Measurements from ENCODE around the gene MRPL38. TPM values are rescaled to one million over a fixed set of nuclear protein-coding genes. Genes with fewer than 3 reads are reported as not detected.

MRPL38 gene
- total RNA-seq, 1 donor from 2014 or later, result 67.8 TPM

GRCh38 chr17:75942473-75942872, 37.8 kb upstream of the MRPL38 start:
- intact Hi-C loops (cut with DNase I), result no loop called here
- TF ChIP-seq POLR2A (IDR thresholded peaks at IDR 0.05), result no peak
- TF ChIP-seq POLR2AphosphoS5 (IDR thresholded peaks at IDR 0.05; ENCODE audit: insufficient read depth in 1 of 2, low read depth in 1 of 2), result no peak
- no peak for TF ChIP-seq CTCF (IDR thresholded peaks at IDR 0.05)
- Histone ChIP-seq H3K27ac (no peak overlapping the region), H3K4me3 (no peak overlapping the region), H3K27me3 (no peaks in the 10 kb centered on the region), H3K9me3 (no peaks in the 10 kb centered on the region), H3K36me3 (peaks cover 0 to 16% of the 10 kb centered on the region in 2 donors), H3K4me1 (peaks cover 8% of the 10 kb centered on the region)
- DNase-seq (ENCODE audit: extremely low spot score in 2 of 2), result no peak

GRCh38 chr17:75941442-75941819, 36.7 kb upstream of the MRPL38 start:
- Histone ChIP-seq H3K4me3 (peak overlapping the region; percentile 67 to 74), H3K27ac (no peak overlapping the region), H3K27me3 (no peaks in the 10 kb centered on the region), H3K9me3 (no peaks in the 10 kb centered on the region), H3K36me3 (peaks cover 0 to 6% of the 10 kb centered on the region in 2 donors), H3K4me1 (peaks cover 8% of the 10 kb centered on the region)
- intact Hi-C loops (cut with DNase I), result no loop called here
- no peak for DNase-seq (ENCODE audit: extremely low spot score in 2 of 2)
- TF ChIP-seq CTCF (IDR thresholded peaks at IDR 0.05) (no peak), POLR2AphosphoS5 (IDR thresholded peaks at IDR 0.05; ENCODE audit: insufficient read depth in 1 of 2, low read depth in 1 of 2) (no peak), POLR2A (IDR thresholded peaks at IDR 0.05) (no peak)

DNA sequence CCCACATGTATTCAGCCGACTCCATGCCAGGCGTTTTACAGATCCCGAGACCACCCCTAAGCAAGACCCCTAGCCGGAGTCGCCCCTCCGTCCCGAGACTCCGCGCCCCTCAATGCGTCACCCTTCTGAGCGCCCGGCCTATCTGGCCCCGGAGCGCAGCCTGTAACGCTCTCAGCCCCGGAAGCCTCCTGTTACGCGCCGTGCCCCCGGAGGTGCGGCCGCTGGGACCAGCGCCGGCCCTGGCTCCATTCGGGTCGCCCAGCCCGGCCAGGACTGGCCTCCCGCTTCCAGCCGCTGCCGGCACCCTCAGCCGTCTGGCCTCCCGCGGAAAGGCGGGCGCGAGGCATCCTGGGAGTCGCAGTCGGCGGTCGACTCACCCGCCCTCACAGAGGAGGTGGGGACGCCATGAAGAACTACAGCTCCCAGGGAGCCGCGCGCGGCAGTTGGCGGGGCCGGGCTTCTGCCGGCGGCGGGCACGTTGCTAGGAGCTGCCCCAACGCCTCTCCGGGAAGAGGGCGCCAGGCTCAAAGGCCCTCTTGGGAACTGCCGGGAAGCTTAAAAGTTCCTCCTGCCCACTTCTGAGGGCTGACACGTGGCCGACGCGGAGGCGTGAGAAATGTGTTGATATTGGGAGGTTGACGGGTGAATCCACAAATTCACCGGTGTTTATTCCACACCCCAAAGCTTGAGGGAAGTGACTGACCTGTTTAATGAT, 36.2 kb upstream of the MRPL38 start, which contains the start of gene FBF1:
Gene FBF1 (minus strand): TSS at position 316 of the 715 bp plus-strand sequence. CDS start 2,893 bp downstream, outside the sequence.
- intact Hi-C loops (cut with DNase I), result no loop called here
- Histone ChIP-seq H3K27ac (peak within 1 kb of the TSS; percentile 73), H3K27me3 (no peaks in the 10 kb centered on the region), H3K4me1 (peaks cover 8% of the 10 kb centered on the region), H3K9me3 (no peaks in the 10 kb centered on the region), H3K36me3 (peaks cover 0 to under 1% of the 10 kb centered on the region in 2 donors), H3K4me3 (peak within 1 kb of the TSS; percentile 67 to 74)
- peak in 1 of 2 donors; percentile 91 for DNase-seq (ENCODE audit: extremely low spot score in 2 of 2)
- TF ChIP-seq POLR2AphosphoS5 (IDR thresholded peaks at IDR 0.05; ENCODE audit: insufficient read depth in 1 of 2, low read depth in 1 of 2) (peak; percentile 89 to 94), POLR2A (IDR thresholded peaks at IDR 0.05) (peak in 1 of 2 donors; percentile 73), CTCF (IDR thresholded peaks at IDR 0.05) (peak in 1 of 3 experiments; percentile 1)

DNA sequence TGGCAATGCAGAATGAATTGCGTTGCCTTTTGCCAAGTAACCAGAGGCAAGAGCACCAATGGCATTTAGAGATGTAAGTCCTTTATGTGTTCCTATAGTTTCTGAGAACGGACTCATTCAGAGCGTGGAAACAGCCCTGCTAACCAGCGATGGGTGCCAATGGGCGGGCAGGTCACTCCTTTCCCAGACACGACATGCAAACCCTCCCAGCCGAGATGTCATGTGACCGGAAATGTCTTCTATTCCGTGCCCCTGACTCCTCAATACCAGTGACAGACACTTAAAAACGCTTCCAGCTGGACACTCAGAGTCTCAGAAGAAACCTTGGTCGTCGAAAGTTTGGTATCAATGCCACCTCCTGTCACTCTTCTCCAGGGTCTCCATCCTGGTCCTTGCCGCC, 33.0 kb upstream of the MRPL38 start:
- Histone ChIP-seq H3K27me3 (no peaks in the 10 kb centered on the region), H3K4me1 (peaks cover 8% of the 10 kb centered on the region), H3K9me3 (no peaks in the 10 kb centered on the region), H3K4me3 (no peak overlapping the region), H3K36me3 (no peaks in the 10 kb centered on the region), H3K27ac (no peak overlapping the region)
- no peak for TF ChIP-seq POLR2A (IDR thresholded peaks at IDR 0.05)
- DNase-seq (ENCODE audit: extremely low spot score in 2 of 2), result no peak
- intact Hi-C loops (cut with DNase I), result no loop called here

DNA sequence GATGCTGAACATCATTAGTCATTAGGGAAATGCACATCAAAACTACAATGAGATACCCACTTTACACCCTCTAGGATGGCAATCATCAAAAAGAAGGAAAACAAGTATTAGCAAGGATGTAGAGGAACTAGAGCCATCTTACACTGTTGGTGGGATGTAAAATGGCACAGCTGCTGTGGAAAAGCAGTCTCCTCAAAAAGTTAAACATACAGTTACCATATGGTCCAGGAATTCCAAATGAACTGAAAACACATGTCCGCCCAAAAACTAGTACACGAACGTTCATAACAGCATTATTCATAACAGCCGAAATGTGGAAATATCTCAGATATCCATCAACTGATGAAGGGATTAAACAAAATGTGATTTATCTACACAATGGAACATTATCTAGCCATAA, 29.1 kb upstream of the MRPL38 start:
- Histone ChIP-seq H3K36me3 (no peaks in the 10 kb centered on the region), H3K4me3 (no peak overlapping the region)
- intact Hi-C loops (cut with DNase I), result no loop called here

DNA sequence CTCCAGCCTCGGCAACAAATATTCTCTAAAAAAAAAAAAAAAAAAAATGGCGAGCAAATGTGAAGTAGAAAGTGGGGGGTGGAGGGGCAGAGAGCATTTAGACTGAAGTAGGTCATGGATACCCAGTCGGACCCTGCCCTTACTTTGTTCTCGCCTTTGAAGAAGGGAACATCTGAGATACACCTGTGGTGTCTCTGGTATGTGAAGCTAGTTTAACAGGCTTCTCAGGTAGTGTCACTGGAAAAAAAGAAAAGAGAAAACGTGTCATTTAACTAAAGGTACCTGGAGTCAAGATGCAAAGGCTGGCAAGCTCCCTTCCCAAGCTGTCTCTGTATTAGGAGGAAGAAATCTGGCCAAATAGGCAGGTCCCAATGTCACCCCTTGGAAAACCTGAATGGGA, 28.2 kb upstream of the MRPL38 start:
- DNase-seq (ENCODE audit: extremely low spot score in 2 of 2), result no peak
- intact Hi-C loops (cut with DNase I), result no loop called here
- Histone ChIP-seq H3K4me1 (no peaks in the 10 kb centered on the region), H3K36me3 (no peaks in the 10 kb centered on the region), H3K4me3 (no peak overlapping the region), H3K9me3 (no peaks in the 10 kb centered on the region), H3K27ac (no peak overlapping the region), H3K27me3 (no peaks in the 10 kb centered on the region)
- TF ChIP-seq POLR2AphosphoS5 (IDR thresholded peaks at IDR 0.05; ENCODE audit: insufficient read depth in 1 of 2, low read depth in 1 of 2) (no peak), CTCF (IDR thresholded peaks at IDR 0.05) (no peak), POLR2A (IDR thresholded peaks at IDR 0.05) (no peak)

More for the DNA sequence above, 29.1 kb upstream of the MRPL38 start:
- no peaks in the 10 kb centered on the region for H3K27me3 ChIP-seq
- H3K9me3 ChIP-seq, result no peaks in the 10 kb centered on the region
- H3K4me1 ChIP-seq, result no peaks in the 10 kb centered on the region
- TF ChIP-seq POLR2A (IDR thresholded peaks at IDR 0.05), result no peak
- DNase-seq (ENCODE audit: extremely low spot score in 2 of 2), result no peak
- H3K27ac ChIP-seq, result no peak overlapping the region
